Dermis blood vessel endothelial cell (primary cell): Measurements from ENCODE around the gene IL12RB1. TPM values are rescaled to one million over a fixed set of nuclear protein-coding genes. Genes with fewer than 3 reads are reported as not detected.
"Not testable (repeated sequence)": the region's sequence is repeated elsewhere in the genome, so short reads cannot be mapped to it uniquely, and the experiment has no call there.

Source experiments
- DNase-seq: peaks from one replicate; pipeline ENCODE4 v3.0.0; 2010
- total RNA-seq: library from RNA; depleted of rRNA; stranded (reverse); fragments of >200 nt; gene quantifications from 2 replicates; pipeline ENCODE4 v1.2.3, GENCODE V29; 2014

IL12RB1 gene
- total RNA-seq, 1 donor from 2014 or later: 0.34 TPM

DNA sequence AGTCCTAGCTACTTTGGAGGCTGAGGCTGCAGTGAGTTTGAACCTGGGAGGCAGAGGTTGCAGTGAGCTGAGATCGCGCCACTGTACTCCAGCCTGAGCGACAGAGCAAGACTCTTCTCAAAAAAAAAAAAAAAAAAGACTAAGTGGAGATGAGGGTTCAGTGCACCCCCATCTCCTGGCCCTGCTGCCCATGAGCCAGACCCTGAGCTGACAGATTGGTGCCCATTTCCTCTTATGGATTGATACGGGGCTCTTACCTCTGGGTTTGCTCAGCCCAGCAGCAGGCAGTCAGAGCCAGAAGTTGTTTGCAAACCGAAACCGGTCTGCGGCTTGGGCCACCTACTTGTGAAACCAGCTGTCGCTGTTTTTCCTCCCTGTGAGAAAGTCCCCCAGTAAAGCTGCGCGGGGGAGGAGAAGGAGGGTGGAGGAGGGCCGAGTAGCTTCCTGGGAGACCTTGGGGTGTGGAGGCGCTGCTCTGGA, 41.9 kb downstream of the IL12RB1 start:
- no peak for DNase-seq

DNA sequence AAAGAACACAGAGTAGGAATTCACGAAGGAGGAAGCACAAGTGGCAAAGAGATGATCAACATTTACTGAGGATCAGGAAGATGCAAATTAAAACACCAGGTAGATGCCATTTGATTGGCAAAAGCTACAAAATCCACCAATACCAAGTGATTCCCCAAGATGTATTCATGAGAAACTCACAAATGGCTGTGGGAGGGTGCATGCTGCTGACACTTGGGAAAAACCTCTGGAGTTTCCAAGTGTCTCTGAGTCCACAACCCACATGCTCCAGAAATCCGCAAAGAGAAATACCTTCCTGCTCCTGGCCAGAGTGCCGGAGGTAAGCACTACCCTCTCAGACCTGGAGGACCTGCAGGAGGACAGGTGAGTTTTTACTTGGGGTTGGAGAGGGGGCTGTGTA, 43.1 kb downstream of the IL12RB1 start:
- no peak for DNase-seq

DNA sequence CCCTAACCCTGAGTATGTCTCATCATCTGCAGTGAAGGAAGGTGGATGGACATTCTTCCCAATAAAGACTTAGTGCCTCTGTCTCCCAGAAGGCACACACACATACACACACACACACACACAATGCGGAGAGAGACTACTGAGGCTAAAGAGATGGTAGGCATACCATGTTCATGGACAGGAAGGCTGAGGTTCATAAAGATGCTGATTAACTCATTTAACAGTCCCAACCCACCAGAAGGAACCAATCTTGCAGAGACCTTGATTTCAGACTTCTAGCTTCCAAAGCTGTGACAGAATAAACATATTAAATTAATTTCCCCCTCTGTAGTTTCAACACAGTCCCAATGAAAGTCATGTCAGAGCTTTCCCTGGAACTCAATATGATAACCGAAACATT, 45.7 kb downstream of the IL12RB1 start:
- no peak for DNase-seq

DNA sequence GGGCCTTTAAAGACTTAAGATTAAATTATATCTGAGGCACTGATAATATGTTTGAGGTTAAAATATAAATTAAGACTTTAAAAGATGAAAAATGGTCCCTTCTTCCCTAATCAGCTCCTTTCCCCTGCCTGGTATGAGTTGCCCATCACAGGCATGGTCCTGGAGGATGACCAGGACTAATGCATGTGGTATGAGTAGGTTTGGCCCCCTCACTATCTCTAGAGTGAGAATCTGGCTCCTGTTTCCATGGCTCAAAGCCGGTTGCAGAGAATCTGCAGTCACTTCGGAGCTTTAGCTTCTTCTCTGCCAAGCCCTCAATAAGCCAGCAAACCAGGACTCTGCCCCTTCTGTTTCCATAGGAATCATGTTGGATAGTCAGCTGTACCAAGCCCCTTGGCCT, 54.6 kb downstream of the IL12RB1 start:
- not testable (repeated sequence) for DNase-seq

DNA sequence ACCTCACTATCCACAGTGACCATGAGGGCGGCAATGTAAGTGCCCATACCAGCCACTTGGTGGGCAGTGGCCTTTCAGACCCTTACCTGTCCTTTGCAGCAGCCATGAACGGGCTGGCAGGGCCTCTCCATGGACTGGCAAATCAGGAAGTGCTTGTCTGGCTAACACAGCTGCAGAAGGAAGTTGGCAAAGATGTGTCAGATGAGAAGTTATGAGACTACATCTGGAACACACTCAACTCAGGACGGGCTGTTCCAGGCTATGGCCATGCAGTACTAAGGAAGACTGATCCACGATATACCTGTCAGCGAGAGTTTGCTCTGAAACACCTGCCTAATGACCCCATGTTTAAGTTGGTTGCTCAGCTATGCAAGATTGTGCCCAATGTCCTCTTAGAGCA, 55.3 kb downstream of the IL12RB1 start:
- DNase-seq: not testable (repeated sequence)

DNA sequence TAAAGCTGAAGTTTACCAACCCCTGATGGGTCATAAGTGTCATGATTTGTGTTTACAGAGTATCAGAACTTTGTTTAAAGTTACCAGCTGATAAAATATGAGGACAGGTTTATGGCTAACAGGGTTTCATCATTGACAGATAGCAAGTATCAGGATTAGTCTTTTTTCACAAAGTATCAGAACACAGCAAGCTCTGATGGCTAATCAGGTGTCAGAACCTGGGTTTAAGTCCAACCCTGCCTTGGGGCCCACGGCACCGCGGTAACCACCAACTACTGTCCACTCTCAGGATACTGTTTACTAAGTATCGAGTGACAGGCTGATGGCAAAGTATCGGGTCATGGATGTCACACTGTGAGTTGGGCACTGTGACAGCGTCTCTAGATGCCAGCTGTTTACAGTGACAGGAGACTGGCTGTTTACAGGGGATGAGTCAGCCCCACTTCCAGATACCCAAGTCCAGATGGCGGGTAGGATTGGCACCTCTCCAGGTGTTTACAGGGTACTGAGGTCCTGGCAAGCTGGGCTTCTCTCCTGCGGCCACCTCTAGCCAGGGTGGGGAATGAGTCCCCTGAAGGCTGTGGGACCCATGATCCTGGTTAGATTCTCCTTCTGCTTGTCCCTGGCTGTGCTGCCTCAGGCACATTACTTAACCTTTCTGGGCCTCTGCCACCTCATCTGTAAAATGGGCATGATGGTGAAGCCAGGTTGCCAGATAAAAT, 57.0 kb downstream of the IL12RB1 start:
- DNase-seq: peak; percentile 76

DNA sequence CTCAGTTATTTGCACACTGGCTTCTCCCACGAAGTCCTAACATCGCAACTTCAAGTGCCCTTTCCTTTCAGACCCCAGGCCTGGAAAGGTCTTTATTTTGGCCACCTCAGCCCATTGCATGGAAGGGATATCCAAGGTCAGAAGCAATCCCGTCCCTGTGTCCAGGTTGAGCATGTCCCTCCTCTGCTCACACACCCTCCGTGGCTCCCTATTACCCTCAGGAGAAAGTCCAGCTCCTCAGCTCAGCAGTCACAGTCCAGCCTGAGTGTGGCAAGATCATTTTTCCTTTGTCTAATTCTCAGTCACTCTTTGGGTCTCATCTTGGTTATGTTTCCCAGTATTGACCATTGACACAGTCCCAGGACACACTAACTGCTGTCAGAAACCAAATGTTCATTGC, 59.6 kb downstream of the IL12RB1 start:
- DNase-seq: no peak

DNA sequence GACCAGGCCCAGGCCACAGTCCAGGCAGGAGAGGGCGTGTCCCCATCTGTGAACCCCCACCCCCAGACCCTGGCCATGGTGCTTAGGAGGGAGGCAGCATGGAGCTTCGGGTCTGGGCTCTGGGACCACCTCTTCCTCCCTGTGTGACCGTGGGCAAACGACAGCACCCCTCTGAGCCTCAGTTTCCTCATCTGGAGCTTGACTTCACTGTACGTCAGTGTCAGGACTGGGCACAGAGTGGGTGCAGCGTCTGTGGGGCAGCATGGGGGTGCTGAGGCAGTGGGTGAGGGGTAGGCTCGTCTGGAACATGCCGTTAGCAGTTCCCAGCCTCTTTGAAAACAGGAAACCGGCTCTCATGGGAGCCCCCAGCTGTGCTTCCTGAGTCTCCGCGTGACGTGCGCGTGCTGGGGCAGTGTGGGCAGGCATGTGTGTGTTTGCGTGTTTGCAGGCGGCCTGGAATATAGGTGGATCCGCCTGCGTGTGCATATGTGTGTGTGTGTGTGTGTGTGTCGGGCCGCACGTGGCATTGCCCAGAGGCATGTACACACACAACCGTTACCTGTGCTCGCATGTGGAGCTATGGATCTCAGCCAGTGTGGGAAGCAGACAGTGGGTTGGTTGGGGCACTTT, 63.0 kb downstream of the IL12RB1 start:
- peak; percentile 98 for DNase-seq

DNA sequence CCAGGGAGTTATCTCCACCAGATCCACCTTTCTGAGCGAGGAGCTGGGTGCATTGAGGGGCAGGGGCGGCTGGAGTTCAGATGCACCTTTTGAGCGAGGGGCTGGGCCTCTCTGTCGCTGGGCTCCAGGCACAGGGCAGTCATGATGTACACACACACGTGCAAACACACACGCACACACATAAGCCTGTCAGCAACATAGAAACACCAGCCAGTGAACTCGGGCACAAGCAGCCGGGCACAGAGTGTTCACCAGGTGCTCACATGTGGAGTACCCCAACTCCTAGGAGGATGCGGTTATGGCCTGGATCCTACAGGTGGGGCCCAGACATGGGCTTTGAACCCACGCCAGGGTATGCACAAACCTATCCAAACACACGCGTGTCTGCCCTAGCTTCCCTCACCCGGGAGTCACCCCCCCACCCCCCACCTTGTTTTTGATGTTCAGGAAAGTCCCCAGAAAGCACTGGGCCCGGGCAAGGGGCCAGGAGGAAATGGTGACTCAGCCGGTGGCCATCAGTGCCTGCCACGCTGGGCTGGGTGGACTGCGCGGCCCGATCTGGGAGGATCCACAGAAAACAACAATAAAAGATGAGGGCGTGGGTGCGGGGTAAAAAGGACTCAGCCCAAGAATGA, 65.5 kb downstream of the IL12RB1 start:
- DNase-seq: peak; percentile 97

DNA sequence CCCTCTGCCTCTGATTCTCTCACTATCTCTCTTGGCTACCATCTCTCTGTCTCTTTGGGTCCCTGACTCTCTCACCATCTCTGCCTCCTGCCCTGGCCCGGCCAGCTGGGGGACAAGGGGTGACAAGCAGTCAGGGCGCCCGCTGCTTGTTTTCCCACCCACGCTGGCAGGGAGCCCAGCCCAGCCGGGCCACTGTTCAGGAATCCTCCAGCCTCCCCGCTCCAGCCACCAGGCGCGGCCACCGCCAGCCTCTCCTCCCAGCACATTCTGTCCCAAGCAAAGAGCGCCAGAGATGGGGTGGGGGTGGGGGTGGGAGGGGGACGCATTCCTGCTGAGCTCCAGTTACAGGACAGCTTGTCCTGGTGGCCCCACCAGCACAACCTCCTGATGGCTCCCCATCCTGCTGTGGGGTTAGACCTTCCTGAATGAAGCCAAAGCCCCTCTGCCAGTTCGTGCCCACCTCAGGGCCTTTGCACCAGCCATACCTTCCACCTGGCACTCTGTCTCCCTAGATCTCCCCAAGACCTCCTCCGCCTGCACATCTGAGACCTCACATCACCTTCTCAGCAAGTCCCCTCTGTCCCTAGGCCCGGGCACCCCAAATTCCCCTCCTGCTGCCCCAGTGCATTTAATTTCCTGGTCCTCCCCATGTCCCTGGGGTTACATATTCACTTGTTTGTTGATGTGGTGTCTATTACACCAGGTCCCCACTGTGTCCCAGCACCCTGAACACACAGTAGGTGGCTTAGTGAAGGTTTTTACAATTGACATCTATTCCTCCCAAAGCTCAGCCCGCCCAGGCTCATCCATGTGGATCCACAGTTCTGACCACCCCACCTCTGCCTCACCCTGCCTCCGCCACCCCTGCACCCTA, 66.3 kb downstream of the IL12RB1 start:
- DNase-seq: peak; percentile 78

DNA sequence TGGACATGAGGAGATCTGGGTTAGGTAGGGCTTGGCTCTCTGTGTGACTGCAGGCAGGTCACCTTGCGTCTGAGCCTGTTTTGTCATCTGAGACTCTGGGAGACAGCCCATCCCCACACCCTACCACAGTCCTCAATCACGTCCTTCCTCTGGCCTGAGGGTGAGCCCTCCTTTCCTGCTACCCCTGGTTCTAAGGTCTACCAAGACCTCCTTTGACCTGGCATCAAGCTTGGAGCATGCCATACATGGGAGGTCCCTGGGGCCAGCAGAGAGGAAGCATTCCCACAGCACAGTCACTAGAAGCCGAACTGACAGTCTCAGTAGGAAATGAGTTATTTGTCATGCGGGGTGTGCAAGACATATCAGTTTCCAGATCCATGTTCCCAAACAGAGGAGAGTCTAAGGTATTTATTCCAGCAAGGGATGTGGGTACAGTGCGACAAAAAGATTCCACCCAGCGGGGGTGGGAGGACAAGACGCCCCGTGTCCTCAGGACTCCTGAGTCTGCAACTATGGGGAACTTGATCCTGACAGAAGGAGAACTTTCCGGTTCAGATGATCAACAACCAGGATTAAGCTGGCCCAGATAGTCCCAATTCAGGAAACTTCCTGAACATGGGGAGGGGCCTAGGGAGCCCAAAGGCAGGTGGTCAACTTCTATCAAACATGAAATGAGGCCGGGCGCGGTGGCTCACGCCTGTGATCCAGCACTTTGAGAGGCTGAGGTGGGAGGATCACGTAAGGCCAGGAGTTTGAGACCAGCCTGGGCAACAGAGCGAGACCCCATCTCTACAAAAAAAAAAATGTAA, 69.3 kb downstream of the IL12RB1 start:
- DNase-seq: peak; percentile 72

DNA sequence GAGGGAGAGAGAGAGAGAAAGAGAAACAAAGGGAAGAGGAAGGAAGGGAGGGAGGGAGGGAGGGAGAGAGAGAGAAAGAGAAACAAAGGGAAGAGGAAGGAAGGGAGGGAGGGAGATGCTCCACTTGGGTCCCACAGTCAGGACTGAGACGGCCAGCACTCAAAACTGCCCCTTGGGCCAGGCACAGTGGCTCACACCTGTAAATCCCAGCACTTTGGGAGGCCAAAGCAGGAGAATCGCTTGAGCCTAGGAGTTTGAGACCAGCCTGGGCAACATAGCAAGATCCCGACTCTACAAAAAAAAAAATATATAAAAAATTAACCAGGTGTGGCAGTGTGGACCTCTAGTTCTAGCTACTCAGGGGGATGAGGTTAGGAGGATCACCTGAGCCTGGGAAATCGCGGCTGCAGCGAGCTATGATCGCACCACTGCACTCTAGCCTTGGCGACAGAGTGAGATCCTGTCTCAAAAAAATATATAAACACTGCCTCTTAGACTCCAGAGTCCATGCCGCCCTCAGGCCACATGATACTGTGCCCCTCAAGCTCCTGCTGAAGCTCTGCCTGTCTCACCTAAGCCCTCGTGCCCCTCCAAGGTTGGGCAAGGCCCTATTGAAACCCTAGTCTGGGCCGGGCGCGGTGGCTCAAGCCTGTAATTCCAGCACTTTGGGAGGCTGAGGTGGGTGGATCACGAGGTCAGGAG, 70.4 kb downstream of the IL12RB1 start:
- no peak for DNase-seq

DNA sequence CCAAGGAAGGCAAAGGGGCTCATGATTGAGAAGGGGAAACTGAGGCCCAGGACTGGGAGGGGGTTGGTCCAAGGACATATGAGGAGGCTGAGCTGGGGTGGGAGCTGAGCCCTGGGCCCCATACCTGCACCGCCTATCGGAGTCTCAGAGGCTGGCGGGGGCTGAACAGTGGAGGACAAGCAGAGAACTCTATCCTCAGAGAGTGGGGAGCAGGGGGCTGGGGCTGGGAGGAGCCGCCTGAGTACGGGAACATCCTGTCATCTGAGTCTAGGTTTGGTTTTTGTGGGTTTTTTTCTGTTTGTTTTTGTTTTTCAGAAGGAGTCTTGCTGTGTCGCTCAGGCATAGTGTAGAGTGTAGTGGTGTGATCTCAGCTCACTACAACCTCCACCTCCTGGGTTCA, 72.5 kb downstream of the IL12RB1 start:
- DNase-seq: no peak

DNA sequence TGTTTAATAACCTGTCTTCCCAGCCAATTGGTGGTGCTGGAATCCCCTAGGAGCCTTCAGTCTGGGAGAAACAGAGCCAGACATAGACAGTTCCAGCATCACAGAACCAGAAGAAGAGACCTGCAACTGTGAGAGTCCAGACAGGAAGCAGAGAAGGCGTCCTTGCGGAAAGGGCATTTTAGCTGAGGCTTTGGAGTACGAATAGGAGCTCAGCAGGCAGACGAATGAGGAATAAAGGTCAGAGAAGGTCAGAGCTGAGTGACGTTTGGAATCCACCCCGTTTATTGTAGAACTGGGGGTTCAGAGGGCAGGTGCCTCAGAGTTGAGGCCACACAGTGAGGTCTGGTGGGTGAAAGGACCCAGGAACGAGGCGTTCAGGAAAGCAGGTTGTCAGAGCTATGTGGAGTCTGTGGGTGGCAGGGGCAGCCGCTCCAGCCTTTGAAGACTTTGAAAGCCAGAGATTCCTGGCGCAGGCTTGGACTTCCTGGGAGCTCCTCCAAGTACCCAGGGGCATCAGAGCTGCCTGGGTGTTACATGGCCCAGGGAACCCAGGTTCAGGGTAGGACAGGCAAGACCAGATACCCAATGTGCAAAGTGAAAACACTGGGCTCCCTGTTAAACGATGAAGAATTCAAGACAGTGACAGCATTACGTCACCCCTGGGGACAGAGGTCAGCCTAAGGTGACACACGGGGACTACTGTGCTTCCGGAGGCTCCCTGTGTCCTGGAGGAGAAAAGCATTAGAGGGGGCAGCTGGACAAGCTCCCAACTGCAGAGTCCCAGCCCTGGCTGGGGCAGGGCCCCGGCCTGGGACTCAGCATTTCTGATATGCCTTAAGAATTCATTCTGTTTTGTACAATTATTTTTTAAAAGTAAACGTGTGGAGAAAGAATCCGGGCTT, 73.3 kb downstream of the IL12RB1 start:
- no peak for DNase-seq

DNA sequence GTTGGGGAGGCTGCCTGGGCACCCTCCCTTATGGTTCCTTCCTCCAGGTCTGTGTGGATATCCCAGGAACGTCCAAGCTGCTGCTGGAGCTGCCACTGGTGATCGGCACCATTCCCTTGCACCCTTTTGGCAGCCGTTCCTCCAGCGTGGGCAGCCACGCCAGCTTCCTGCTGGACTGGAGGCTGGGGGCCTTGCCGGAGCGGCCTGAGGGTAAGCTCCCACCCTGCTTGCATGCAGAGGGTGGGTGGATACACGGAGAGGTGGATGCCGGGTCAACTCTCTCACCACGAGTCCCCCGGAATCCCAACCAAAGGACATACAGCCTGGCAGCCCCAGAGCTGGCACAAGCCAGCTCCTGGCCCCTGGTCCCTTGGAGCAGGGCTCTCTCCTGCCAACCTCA, 76.6 kb downstream of the IL12RB1 start:
- no peak for DNase-seq

DNA sequence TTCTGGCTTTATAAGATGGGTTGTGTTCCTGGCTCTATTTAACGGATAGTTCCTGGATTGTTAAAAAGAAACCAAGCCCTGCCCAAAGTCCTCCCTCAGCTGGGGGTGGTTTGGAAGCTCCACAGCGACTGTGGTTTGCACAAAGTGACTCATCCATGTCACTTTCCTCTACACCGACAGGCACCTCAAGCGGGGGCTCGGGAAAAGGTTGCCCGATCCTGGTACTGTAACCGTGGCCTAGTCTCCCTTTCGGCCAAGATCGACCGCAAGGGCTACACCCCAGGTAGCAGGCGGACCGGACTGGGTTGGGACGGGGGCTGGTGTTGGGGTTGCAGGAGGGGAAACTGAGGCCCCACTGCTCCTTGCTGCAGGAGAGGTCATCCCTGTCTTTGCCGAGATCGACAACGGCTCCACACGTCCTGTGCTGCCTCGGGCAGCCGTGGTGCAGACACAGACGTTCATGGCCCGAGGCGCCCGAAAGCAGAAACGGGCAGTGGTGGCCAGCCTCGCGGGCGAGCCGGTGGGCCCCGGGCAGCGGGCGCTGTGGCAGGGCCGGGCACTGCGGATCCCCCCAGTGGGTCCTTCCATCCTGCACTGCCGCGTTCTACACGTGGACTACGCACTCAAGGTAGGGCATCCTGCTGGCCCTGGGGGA, 77.2 kb downstream of the IL12RB1 start:
- no peak for DNase-seq
